ENCODE measurements around the gene TCHP.

GRCh38 chr12:109880938-109881337 lies 19.1 kb upstream of the TCHP start:
- no peak for TF ChIP-seq CTCF (conservative IDR thresholded peaks at IDR 0.05; ENCODE audit: low read length)
- TF ChIP-seq EZH2phosphoT487 (IDR thresholded peaks at IDR 0.05; ENCODE audit: borderline replicate concordance) = no peak
